GM23338 (cell line): ENCODE data around the gene RTEL1.

Experiments used
- CREB1 ChIP-seq: fragments of 250-450 bp; sonication (Bioruptor Pico); IDR thresholded peaks from 2 replicates; pipeline ENCODE4 v1.5.0; 2020; ENCODE audit warnings: low read depth, mild to moderate bottlenecking, moderate library complexity
- EZH2 ChIP-seq: fragments of 200-600 bp; sonication (generic); IDR thresholded peaks from one replicate; pipeline ENCODE4 v1.8.0; 2017; ENCODE audit warnings: antibody characterized with exemption, mild to moderate bottlenecking, low read depth; ENCODE audit not compliant: unreplicated experiment
- EZH2phosphoT487 ChIP-seq: fragments of 200-600 bp; sonication (generic); IDR thresholded peaks from one replicate; pipeline ENCODE4 v1.8.1; 2018; ENCODE audit warnings: antibody characterized with exemption; ENCODE audit not compliant: unreplicated experiment
- JUNB ChIP-seq: IDR thresholded peaks from one replicate; pipeline ENCODE4 v1.6.1; 2016; ENCODE audit warnings: antibody characterized with exemption; ENCODE audit not compliant: unreplicated experiment
- POLR2AphosphoS5 ChIP-seq: IDR thresholded peaks from 2 replicates; pipeline ENCODE4 v1.6.1; 2016; ENCODE audit warnings: antibody characterized with exemption, low read depth
- STAT1 ChIP-seq: IDR thresholded peaks from one replicate; pipeline ENCODE4 v1.6.1; 2016; ENCODE audit warnings: antibody characterized with exemption; ENCODE audit not compliant: unreplicated experiment
- ZNF114 ChIP-seq: fragments of 250-450 bp; sonication (Bioruptor Pico); IDR thresholded peaks from 2 replicates; pipeline ENCODE4 v1.5.0; 2020; ENCODE audit warnings: mild to moderate bottlenecking, moderate library complexity
- TF ChIP-seq, protein P1 (sequence below), 2 experiments: fragments of 200-600 bp in 1 of 2; sonication (generic) in 1 of 2; conservative IDR thresholded peaks; 2 replicates each; pipeline versions ENCODE4 v1.5.1 to v1.6.1; 2016 to 2017; ENCODE audit warnings: antibody characterized with exemption in 2 of 2, low read depth in 2 of 2, mild to moderate bottlenecking in 2 of 2, moderate library complexity in 1 of 2
- TF ChIP-seq, protein P2 (sequence below): IDR thresholded peaks from one replicate; pipeline ENCODE4 v1.6.1; 2018; ENCODE audit warnings: antibody characterized with exemption; ENCODE audit not compliant: unreplicated experiment

DNA sequence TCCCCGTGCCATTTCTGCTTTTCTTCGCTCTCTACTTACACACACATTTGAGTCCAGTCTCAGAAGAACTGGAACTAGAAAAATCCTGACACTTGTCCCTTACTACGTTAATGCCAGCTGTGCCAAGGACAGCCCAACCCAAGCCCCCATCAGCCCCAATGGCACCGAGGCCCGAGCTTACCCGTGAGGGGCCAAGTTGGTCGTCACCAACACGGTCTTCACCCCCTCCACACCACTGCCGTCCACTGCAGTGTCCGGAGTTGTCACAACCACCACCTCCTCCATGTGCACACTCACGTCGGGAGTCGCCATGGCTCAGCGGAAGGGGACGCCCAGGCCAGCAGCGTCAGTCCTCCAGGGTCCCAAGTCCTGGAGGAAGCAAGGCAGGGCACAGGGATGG is 39.0 kb upstream of the RTEL1 start:
- TF ChIP-seq, protein P1, sequence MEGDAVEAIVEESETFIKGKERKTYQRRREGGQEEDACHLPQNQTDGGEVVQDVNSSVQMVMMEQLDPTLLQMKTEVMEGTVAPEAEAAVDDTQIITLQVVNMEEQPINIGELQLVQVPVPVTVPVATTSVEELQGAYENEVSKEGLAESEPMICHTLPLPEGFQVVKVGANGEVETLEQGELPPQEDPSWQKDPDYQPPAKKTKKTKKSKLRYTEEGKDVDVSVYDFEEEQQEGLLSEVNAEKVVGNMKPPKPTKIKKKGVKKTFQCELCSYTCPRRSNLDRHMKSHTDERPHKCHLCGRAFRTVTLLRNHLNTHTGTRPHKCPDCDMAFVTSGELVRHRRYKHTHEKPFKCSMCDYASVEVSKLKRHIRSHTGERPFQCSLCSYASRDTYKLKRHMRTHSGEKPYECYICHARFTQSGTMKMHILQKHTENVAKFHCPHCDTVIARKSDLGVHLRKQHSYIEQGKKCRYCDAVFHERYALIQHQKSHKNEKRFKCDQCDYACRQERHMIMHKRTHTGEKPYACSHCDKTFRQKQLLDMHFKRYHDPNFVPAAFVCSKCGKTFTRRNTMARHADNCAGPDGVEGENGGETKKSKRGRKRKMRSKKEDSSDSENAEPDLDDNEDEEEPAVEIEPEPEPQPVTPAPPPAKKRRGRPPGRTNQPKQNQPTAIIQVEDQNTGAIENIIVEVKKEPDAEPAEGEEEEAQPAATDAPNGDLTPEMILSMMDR (conservative IDR thresholded peaks at IDR 0.05; ENCODE audit: low read depth in 2 of 2) = no peak
- no peak for TF ChIP-seq EZH2
- no peak for TF ChIP-seq POLR2AphosphoS5
- TF ChIP-seq, protein P2, sequence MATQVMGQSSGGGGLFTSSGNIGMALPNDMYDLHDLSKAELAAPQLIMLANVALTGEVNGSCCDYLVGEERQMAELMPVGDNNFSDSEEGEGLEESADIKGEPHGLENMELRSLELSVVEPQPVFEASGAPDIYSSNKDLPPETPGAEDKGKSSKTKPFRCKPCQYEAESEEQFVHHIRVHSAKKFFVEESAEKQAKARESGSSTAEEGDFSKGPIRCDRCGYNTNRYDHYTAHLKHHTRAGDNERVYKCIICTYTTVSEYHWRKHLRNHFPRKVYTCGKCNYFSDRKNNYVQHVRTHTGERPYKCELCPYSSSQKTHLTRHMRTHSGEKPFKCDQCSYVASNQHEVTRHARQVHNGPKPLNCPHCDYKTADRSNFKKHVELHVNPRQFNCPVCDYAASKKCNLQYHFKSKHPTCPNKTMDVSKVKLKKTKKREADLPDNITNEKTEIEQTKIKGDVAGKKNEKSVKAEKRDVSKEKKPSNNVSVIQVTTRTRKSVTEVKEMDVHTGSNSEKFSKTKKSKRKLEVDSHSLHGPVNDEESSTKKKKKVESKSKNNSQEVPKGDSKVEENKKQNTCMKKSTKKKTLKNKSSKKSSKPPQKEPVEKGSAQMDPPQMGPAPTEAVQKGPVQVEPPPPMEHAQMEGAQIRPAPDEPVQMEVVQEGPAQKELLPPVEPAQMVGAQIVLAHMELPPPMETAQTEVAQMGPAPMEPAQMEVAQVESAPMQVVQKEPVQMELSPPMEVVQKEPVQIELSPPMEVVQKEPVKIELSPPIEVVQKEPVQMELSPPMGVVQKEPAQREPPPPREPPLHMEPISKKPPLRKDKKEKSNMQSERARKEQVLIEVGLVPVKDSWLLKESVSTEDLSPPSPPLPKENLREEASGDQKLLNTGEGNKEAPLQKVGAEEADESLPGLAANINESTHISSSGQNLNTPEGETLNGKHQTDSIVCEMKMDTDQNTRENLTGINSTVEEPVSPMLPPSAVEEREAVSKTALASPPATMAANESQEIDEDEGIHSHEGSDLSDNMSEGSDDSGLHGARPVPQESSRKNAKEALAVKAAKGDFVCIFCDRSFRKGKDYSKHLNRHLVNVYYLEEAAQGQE = no peak
- no peak for TF ChIP-seq EZH2phosphoT487
- no peak for TF ChIP-seq CREB1
- no peak for TF ChIP-seq ZNF114 (CRISPR knock-in tag)
- no peak for TF ChIP-seq STAT1
- TF ChIP-seq JUNB = no peak
